22Rv1 (cell line): ENCODE results near the gene TMEM40.

ENCODE experiments used
- CTCF ChIP-seq: fragments of 450-650 bp; IDR thresholded peaks from 2 replicates; pipeline ENCODE4 v1.5.1; 2017; ENCODE audit warnings: mild to moderate bottlenecking
- ZFX ChIP-seq: fragments of 450-650 bp; IDR thresholded peaks from 2 replicates; pipeline ENCODE4 v1.6.1; 2017; ENCODE audit warnings: antibody characterized with exemption, borderline replicate concordance

DNA sequence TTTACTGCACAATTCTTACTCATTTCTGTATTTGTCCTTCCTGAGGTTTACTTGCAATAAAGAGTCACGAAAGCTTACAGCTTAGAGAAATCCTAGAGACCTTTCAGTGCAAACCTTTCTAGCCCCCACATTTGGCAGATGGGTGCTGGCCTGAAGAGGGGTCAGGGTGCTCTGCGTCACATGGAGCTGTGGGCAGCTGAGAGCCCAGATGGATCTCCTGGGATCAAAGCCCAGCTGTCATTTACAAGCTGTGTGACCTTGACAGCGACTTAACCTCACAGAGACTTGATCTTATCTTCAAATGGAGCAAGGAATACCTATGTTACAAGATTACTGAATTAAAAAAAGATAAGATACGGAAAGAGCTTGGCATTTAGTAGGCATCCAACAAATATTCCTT, 71.1 kb downstream of the TMEM40 start:
- TF ChIP-seq CTCF, result no peak
- no peak for TF ChIP-seq ZFX
